HG02759 (cell line): Measurements from ENCODE around the gene CASP2.

ENCODE experiments used
- ATAC-seq: cut with Tn5 transposase; IDR thresholded peaks from one replicate; pipeline ENCODE4 v1.9.1; 2021; ENCODE audit warnings: mild to moderate bottlenecking, moderate library complexity; ENCODE audit not compliant: unreplicated experiment

The CASP2 gene

GRCh38 chr7:143287935-143288826 is at the start of gene CASP2:
CASP2 (plus strand) TSS chr7:143288351; CDS start chr7:143288456, 105 bp downstream.
- ATAC-seq, result peak; percentile 93

- ATAC-seq, result no peak
Observed at GRCh38 chr7:143239813-143240212, 48.3 kb upstream of the CASP2 start.

- peak; percentile 92 for ATAC-seq
Observed at GRCh38 chr7:143240291-143241168, 47.6 kb upstream of the CASP2 start.

- ATAC-seq, result no peak
Observed at GRCh38 chr7:143242306-143242705, 45.8 kb upstream of the CASP2 start.

- ATAC-seq, result no peak
Observed at GRCh38 chr7:143243111-143243510, 45.0 kb upstream of the CASP2 start.

- no peak for ATAC-seq
Observed at GRCh38 chr7:143243614-143244013, 44.5 kb upstream of the CASP2 start.

GRCh38 chr7:143244321-143244720 is 43.8 kb upstream of the CASP2 start:
- no peak for ATAC-seq

GRCh38 chr7:143245123-143245522 is 43.0 kb upstream of the CASP2 start:
- ATAC-seq, result no peak

- ATAC-seq, result no peak
Observed at GRCh38 chr7:143247372-143247771, 40.8 kb upstream of the CASP2 start.

GRCh38 chr7:143248761-143249354 is 39.3 kb upstream of the CASP2 start:
- ATAC-seq, result no peak

- ATAC-seq, result no peak
Observed at GRCh38 chr7:143250199-143250598, 38.0 kb upstream of the CASP2 start.

GRCh38 chr7:143250822-143251221 is 37.3 kb upstream of the CASP2 start:
- ATAC-seq, result no peak

- no peak for ATAC-seq
Observed at GRCh38 chr7:143252006-143252405, 36.1 kb upstream of the CASP2 start.

- no peak for ATAC-seq
Observed at GRCh38 chr7:143255564-143255963, 32.6 kb upstream of the CASP2 start.

GRCh38 chr7:143256325-143256724 is 31.8 kb upstream of the CASP2 start:
- no peak for ATAC-seq

GRCh38 chr7:143256932-143257331 is 31.2 kb upstream of the CASP2 start:
- peak; percentile 68 for ATAC-seq

GRCh38 chr7:143257501-143257900 is 30.6 kb upstream of the CASP2 start:
- ATAC-seq, result no peak

- peak; percentile 37 for ATAC-seq
Observed at GRCh38 chr7:143258831-143259230, 29.3 kb upstream of the CASP2 start.

- no peak for ATAC-seq
Observed at GRCh38 chr7:143259765-143260164, 28.4 kb upstream of the CASP2 start.

- no peak for ATAC-seq
Observed at GRCh38 chr7:143261901-143262300, 26.2 kb upstream of the CASP2 start.
